ENCODE results near the gene MALT1.

- TF ChIP-seq CTCF (IDR thresholded peaks at IDR 0.05) (no peak), POLR2A (IDR thresholded peaks at IDR 0.05) (no peak), EP300 (IDR thresholded peaks at IDR 0.05) (no peak), POLR2AphosphoS5 (IDR thresholded peaks at IDR 0.05) (no peak)
Observed at GRCh38 chr18:58777471-58777870, 106.2 kb downstream of the MALT1 start.
